ENCODE data around the gene TMEM108.

Gene TMEM108

DNA sequence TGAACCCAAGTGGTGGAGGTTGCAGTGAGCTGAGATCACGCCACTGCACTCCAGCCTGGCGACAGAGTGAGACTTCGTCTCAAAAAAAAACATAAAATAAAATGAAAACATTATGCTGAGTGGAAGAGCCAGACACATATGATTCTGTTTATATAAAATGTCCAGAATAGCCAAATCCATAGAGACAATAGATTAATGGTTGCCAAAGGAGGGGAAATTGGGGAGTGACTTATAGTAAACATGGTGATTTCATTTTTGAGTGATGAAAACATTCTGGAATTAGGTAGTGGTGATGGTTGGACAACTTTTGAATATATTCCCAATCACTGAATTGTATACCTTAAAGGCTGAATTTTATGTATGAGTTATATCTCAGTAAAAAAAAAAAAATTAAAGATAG is 189.6 kb downstream of the TMEM108 start:
- DNase-seq (ENCODE audit: low read depth in 2 of 2) = no peak

DNA sequence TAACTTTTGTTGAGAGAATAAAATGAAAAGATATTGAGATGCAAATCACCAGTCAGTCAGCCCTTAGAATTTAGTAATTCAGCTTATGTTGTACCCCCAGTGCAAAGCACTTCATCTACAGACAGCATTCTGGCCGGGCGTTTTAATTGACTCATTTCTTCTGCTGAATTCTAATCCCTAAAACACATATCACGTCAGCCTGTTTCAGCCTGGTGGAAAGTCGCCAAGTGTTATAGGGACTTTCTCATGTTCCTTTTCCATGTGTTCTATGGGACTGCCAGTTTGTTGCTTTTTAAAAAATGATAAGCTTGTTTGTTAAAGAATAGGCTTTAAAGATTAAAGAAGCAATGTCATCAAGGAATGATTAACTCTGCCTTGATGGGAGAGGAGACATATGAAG is 192.0 kb downstream of the TMEM108 start:
- DNase-seq (ENCODE audit: low read depth in 2 of 2) = no peak

DNA sequence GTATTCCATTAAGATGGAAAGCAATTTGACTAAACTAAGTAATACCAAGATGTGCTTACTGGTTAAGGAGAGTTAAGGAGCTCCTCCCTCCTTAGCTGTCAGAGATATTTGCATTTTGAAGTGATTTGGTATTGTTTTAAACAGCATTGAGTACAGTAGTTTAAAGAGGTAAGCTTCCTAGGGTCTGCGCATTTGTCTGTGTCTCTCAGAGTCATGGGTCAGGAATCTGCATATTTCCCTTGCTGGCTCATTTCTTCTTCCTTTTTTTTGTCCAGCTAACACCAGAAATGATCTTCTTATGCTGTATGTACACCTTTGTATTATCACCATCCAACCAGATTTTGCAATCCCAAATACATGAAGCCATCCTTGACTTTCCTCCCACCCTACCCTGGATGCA is 198.7 kb downstream of the TMEM108 start:
- DNase-seq (ENCODE audit: low read depth in 2 of 2) = no peak

DNA sequence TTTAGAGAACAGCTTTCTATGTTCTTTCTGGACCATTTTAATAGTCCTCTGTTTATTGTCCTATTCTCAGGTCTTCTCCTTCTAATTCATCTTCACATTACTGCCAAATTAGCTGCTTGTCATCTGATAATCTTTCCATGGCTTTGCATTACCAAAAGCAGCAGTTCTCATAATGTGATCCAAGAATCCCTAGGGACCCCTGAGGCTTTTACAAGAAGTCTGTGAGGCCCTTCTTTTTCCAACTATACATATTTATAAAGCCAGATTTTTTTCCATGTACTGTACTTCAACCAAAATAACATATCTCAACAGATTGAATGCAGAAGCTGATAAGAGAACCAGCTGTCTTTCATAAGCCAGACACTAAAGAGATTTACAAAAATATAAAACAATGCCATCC is 199.2 kb downstream of the TMEM108 start:
- no peak for DNase-seq (ENCODE audit: low read depth in 2 of 2)

DNA sequence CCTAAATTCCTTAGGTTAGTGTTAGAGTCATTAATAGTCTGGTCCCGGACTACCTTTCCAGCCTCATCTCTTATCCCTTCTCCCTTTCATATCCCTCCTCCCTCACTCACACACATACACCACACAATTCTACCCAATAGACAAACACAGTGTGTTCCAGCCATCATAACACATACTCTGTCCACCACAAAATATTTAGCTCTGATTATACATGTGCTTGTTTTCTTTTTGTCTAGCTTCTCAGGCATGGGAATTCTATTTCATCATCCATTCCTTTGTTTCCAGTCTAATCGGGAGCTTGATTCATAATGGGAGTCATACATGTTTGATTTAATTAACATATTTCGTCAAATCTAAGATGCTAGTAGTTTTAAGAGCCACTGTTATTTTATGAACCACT is 199.8 kb downstream of the TMEM108 start:
- no peak for DNase-seq (ENCODE audit: low read depth in 2 of 2)

DNA sequence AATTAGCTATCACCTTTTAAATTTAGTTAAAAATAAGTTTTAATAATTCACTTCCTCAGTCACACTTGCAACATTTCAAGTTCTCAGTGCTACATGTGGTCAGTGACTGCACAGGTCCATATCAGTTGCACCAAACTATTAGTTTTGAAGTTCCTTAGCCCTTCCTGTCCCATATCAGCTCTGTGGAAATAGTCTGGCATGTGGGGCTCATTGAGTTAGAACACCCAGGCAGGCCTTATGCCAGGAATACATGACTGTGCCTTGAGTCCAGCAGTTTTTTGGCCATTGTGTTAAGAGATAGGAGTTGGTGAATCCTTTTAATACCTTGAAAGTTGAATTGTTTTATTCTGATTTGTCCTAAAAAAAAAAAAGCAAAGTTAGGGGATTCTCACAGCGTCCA is 207.9 kb downstream of the TMEM108 start:
- no peak for DNase-seq (ENCODE audit: low read depth in 2 of 2)

DNA sequence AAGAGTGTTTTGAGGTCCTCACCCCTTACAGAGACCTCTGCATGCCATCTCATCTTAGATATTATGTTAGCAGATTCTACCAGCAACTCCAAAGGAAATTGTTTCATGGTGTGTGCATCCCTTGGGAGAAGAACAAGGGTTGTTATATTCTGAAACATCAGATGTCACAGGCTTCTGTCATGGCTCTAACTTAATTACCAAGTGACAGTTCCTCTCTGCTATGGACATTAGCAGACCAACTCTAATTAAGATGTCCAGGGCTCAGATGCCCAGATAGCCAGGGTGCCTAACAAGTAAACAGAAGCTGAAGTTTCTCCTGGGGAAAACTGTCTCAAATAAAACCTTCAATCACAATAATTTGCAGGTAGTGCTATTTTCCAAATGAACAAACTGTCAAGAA is 208.6 kb downstream of the TMEM108 start:
- DNase-seq (ENCODE audit: low read depth in 2 of 2) = no peak

DNA sequence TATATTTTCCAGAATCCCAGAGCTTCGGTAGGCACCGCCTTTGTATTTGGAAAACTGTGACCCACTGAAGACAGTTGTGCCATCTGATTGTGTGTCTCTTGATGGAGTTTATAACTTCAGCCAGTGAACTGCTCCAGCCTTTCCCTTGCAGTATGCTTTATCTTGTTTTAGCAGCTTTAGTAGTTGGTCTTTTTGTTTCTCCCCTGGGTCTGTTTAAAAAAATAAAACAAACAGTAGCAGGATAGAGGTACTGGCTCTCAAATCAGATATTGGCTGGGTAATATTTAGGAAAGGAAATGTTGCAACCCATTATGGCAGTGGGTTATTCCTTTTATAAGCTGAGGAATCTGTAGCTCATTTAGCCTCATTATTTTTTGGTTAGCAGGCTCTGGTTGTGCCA is 210.2 kb downstream of the TMEM108 start:
- DNase-seq (ENCODE audit: low read depth in 2 of 2) = no peak

DNA sequence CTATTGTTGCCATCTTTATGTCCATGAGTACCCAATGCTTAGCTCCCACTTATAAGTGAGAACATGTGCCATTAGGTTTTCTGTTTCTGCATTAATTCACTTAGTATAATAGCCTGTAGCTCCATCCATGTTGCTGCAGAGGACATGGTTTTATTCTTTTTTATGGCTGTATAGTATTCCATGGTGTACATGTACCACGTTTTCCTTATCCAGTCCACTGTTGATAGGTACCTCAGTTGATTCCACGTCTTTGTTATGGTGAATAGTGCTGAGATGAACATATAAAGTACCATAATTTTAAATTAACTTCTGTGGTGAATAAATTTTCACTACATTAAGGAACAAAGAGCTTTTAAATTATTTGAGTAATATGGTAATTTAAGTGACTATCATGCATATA is 211.3 kb downstream of the TMEM108 start:
- DNase-seq (ENCODE audit: low read depth in 2 of 2) = no peak

DNA sequence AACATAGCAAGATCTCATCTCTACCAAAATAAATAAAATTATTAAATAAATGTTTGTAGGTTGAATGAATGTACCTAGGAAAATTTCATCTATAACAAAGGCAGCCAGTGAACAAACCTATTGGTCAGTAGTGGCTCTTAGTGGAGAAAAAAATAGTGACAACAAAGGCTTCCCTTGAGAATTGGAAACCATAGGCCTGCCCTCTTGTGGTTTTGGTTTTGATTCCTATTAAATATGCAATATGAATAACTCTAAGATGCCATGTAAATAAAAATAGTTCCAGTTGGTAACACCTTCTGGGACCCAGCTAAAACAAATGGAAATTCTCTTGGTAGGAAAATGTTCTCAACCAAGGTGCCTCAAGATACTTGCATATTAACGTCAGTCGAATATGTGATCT is 216.0 kb downstream of the TMEM108 start:
- DNase-seq (ENCODE audit: low read depth in 2 of 2) = no peak

DNA sequence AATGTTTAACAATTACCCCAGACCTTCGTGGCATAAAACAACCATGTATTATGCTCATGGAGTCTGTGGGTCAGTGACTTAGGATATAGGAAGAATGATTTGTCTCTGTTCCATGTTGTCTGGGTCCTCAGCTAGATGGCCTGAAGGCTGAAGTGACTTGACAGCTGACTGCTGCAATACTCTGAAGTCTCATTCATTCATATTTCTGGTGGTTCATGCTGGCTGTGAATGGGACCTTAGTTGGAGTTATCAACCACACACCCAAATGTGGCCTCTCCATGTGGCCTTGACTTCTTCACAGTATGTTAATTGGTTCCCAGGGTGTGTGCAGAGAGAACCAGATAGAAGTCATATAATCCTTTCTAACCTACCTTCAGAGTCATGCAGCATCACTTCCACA is 216.5 kb downstream of the TMEM108 start:
- no peak for DNase-seq (ENCODE audit: low read depth in 2 of 2)

DNA sequence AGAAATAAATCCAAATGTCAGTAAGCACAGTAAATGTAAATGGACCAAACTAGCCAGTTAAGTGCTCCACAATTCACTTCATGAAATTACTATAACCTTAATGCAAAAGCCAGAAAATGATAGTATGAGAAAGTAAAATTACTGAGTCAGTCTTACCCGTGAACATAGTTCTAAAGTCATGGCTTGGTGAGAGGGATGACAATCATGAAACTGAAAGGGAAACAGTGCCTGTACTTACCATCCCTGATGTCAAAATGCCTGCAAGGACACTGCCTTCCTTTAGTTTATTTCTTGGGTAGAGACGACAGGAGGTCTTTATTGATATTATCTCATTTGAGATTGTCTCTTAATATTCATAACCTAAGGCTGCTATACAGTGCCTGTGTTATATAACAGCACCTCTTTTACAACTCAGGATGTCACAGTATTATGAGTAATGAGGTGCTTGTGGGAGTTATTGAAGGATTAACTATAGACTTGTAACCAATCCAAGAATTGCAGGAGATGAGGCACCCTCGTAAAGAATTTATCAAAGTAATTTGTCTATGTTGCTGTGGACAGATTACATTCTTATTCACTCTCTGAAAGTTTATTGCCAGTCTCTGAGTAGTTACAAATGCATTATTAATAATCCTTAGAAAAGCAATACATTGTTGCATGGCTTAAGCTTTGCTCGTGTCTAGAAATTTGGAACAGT is 218.7 kb downstream of the TMEM108 start:
- no peak for DNase-seq (ENCODE audit: low read depth in 2 of 2)

DNA sequence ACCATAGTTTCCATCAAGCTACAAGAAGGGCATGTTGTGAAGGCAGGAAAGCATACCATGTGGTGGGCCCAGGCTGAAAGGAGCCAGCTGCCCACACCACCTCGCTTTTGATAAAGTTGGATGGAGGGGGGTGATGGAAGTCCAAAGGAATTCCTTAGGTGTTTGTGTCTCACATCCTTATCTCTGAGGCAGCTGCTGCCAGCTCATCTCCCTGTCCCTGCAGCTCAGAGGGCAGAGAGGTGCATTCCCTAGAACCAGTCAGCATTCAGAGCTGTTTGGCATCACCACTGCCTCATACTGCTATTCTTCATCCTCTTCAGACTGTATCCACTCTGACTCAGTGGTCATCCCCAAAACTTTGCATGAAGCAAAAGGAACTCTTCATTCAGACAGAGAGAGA is 220.2 kb downstream of the TMEM108 start:
- no peak for DNase-seq (ENCODE audit: low read depth in 2 of 2)

DNA sequence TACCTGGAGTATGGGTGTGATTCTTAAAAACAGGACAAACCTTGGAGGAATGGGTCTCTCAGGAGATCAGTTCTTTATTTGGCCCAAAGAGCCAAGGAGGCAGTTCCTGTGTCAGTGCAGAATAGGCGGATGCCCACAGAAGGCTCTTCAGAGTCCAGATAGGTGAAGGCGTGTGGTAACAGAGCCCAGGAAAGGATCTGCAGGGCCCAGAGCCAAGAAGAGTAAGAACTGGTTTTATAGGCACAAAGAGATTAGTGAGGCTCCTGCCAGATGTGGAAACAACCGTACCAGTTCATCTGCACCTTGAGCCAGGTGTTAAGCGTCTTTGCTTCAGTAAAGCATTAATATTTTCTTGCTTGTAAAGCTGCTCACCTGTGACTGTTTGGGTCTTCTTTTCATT is 221.6 kb downstream of the TMEM108 start:
- DNase-seq (ENCODE audit: low read depth in 2 of 2) = no peak

DNA sequence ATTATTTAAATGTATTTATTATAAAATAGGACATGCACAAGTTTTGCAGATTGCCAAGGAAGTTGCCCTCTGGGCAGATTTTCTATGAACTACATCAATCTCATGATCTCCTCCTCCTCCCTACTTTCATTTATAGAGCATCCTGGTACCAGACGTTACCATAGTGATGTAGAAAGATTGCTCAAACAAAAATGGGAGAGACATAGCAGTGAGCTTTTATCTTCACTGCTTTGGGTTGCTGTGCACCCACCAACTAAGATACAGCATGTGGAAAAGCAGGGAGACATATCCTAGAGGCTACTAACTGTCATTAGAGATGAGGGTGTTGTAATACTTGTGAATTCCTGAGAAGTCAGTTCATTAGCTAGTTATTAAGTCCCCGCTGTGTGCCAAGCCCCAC is 224.1 kb downstream of the TMEM108 start:
- no peak for DNase-seq (ENCODE audit: low read depth in 2 of 2)

DNA sequence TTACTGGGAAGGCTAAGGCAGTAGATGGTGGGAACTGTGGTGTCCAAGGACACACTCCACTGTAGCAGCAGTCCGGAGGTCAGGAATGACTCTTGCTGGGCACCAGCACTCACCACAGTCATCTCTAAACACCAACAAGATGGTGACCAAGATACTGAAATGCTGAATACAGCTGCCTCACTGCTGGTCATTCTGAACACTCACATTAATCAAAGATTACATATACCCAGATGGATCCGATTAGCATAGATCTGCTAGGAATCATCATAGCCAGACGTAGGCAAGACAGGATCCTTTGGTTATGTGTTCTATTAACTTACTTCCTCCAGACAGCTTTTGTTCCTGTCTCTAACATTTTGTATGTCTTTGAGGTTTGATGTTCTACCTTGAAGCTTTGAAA is 226.7 kb downstream of the TMEM108 start:
- DNase-seq (ENCODE audit: low read depth in 2 of 2) = no peak

DNA sequence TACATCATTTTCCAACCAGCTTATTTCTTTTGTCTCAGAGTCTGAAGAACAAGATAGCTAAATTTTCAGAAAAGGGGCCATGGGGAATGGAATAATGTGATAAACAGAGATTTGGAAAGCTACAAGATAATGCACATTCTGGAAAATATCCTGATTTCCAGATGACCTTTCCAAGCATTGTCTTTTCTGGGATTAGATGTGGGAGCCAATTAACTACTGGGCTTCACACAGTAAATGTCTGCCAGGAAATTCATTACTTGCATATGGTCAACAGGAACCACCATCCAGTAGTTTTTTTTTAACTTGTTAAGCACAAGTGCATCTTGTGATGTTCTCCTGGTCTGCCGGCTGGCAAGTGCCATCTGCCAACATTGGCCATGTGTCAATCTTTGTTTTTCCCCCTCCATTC is 230.5 kb downstream of the TMEM108 start:
- DNase-seq (ENCODE audit: low read depth in 2 of 2) = no peak

DNA sequence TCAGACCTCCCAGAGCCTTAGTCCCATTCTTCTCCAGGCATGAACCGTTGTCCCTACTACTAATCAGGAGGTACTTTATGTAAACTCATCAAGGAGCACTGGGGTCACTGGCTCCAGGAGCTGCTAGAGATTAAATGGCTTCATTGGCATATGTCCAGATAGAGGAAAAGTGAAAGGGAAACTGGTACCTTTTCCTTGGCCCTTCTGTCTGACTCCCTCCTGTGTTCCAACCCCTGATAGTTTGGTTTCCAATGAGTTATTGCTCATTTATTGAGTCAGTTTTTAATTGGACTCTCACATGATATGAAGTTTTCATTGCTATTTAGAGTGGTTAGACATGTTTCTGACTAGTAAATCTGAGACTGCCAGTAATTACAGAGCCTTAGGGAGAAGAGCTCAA is 231.2 kb downstream of the TMEM108 start:
- DNase-seq (ENCODE audit: low read depth in 2 of 2) = no peak

DNA sequence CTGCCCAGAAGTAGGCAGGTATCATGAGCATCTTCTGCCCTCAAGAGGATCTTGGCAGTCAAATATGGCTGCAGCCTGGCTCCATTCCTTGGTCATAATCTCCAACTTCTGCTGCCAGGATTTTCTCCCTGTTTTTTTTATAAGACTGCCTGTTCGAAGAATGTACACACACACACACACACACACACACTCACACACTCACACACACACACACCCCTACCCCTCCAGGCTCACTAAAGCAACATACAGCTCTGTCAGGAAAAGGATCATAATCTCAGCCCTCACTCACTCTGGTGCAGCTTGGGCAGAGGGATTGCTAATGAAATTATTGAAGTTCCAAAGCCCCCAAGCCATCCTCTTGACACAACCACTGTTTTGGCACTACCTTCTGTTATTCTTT is 232.4 kb downstream of the TMEM108 start:
- DNase-seq (ENCODE audit: low read depth in 2 of 2) = no peak

DNA sequence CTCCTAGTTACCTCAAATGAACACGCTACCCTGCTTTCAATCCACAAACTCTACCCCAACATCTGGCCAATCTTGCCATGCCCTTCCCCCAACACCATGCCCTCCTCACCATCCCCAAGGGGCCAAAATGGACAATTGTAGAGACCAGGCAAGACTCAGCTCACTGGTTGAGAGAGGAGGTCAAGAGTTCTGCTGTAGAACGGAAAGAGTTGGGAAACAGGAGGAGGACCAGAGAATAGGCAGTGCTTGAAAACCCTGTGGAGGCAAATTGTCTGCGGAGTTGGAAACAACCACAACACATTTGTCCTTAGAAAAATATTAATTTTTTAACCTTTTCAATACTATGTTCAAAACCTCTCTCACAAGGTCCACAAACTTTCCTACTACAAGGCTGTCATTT is 232.9 kb downstream of the TMEM108 start:
- no peak for DNase-seq (ENCODE audit: low read depth in 2 of 2)

DNA sequence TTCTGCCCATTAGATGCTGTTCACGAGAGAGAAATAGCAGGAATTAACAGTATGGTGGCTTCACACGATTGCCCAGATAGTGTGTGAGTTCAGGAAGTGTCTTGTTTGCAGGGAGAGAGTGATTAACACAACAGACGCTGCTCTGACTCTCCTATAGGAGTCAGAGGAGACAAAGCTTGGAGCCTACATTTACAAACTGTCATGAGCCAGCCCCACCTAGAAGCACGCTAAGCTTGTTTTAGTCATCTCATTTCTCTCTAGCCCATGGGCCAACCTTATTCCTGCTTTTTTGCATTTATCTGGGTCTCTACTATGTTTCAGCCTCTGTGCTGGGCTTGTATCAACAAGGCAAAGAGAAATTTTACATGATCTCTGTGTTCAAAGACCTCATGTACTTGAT is 233.3 kb downstream of the TMEM108 start:
- DNase-seq (ENCODE audit: low read depth in 2 of 2) = no peak

DNA sequence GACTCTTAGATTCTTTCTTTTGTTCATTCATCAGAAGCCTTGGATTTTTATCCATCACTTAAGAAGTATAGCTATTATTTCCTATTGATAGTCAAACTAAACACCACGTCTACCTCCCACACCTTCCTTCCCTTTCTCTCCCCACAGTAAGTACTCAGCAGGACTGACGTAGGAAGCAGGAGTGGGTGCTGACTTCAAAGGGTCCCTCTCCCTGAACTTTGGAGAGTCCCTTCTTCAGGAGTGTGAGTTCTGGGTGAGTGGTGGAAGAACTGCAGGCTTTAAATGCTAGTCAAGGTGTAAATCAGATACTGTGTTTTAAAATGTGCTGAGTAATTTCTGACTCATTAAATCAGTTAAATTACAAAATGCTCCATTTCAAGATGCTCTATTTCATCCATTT is 235.2 kb downstream of the TMEM108 start:
- no peak for DNase-seq (ENCODE audit: low read depth in 2 of 2)

DNA sequence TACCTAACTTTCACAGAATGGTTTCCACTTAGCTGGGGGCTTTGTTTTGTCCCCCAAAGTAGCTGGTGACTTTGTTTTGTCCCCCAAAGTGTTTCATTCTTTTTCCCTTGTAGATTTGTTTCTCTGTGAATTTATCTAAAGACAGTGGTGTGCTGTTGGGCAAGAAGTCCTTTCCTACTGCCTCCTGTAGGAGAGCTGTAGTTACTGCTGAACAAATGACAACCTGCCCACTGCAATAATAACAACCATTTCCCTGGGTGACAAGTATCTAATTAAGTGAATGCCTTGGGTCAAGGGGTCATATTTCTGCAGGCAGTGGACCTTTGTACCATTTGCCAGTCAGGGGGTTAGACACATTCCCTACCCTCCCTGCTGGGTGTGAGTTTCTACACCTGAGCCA is 236.3 kb downstream of the TMEM108 start:
- no peak for DNase-seq (ENCODE audit: low read depth in 2 of 2)

DNA sequence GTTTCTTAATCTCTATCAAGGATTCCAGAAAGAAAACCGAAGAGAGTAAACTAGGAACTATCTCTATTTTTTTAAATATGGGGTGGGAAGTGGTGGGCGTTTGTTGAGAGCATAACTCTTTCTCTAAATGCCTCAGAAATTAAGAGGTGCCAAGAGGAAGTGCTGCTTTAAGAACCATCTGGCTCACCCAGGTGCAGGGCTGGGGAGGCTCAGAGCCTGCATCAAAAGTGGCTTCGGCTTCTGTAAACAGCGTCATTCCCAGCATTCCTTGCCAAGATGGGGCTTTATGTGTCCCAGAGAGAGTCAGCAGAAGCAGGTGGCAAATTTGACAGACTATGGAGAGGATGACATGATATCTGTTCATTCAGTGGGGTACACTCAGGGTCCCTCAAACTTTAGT is 238.4 kb downstream of the TMEM108 start:
- DNase-seq (ENCODE audit: low read depth in 2 of 2) = no peak

DNA sequence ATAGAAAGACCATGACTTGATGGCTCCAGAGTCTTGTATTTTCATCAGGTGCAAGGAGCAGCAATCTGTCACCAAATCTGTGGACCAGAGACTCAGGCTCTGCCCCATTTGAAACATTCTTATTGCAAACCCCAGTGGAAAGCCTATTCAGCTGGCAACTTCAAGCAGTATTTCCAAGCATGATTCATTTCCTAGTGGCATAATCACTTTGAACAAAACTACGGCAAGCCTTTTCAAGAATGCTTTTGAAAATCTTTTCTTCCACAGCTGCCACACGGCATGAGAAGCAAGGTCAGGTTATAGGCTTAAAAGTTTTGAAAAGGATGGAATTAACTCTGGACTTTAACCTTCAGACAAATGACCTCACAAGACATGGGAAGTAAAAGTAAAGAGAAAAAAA is 239.6 kb downstream of the TMEM108 start:
- no peak for DNase-seq (ENCODE audit: low read depth in 2 of 2)
